Posterior cingulate gyrus (tissue), 11 donors: ENCODE data around the gene ABCB6.
A peak's percentile ranks its signal among the peaks of the same experiment; 100 is the strongest.
"Not testable (repeated sequence)": the region's sequence is repeated elsewhere in the genome, so short reads cannot be mapped to it uniquely, and the experiment has no call there.

Experiments
- DNase-seq, 10 donors: peaks; one replicate each; pipeline versions ENCODE4 v3.0.0 to v3.0.0-alpha.2; 2020 to 2021; ENCODE audit warnings: mixed read lengths in 3 of 10
- intact Hi-C: fragments of 100-400 bp; cut with DNase I; formaldehyde crosslinking; loops from one replicate; pipeline ENCODE4 v1.15.1; 2023

Gene ABCB6

DNA sequence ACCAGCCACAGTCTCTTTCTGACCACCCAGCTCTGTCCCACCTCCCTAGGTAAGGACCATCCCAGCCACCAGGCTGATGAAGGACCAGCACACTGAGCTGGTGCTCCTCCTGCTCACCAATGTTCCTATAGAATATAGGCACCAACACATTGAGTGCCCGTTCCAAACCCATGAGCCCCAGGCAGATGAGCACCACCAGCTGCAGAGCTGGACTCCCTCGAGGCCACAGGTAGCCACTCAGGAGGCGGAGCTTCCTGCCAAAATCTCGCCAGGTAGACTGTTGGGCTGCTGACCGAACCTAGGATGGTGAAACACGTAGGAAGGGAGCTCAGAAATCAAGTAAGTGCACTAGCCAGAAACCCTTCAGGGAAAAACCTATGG lies 2.2 kb downstream of the ABCB6 start:
- peak in 1 of 10 donors; percentile 56 for DNase-seq
- intact Hi-C loops, result no loop called here

DNA sequence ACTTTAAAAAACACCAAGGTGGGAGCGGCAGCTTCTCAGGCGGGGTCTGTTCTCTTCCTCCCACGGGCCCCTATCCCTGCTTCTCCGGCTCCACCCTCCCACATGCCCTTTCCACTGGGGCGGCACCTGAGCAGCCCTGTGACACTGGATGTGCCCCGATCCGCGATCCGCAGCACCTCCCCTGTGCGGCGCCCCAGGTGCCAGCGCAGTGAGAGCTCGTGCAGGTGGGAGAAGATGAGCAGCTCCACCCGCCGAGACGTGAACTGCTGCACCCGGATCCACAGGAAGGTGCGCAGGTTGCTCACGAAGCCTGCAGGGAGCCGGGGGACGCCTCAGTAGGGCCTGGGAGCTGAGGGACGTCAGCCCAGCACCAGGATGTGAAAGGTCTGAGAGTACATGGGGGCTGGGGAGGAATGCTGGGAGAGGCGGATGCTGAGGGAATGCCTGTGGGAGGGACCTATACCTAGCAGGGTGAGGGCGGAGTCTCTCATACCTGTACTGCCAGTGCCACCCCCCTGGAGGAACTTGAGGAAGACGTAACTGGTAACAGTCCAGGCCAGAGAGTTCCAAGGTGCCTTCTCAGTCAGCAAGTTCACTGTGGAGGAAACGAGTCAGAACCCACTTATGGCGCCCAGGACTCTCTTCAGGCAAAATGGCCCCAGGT lies 2.8 kb downstream of the ABCB6 start:
- peak in 1 of 10 donors; percentile 78 for DNase-seq
- intact Hi-C loops, result no loop called here

DNA sequence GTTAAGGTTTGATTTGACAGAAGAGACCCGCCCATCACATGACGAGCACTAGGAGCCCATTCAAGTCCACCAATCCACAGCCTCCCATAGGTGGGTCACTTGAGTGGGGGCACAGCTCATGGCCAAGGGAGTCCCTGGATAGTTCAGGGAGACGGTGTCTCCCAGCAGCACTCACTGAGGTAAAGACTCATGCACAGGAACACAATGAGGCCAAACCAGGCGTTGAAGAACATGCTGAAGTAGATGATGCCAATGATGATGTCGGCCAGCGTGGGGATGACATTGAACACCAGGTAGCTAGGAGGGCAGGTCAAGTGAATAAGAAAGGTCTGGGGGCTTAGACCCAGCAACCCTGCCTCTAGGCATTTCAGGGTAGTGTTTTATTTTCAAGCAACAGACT lies 4.0 kb downstream of the ABCB6 start:
- intact Hi-C loops, result no loop called here
- no peak for DNase-seq

DNA sequence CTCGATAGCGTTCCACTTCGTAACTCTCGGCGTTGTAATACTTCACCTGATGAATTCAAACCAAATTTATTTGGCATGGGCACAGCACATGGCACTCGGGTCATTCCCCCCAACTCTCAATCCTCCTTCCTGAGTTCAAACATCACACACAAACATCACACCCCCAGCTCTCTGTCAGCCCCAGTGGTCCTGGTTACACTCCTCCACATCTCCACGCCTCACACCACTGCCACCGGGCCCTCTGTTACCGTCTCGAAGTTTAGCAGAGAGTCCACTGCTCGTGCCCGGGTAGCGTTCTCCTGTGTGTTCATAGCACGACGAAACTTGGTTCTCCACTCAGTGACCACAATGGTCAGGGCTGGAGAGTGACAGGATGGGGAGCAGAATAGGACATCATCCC lies 4.6 kb downstream of the ABCB6 start:
- DNase-seq, result peak in 1 of 10 donors; percentile 73
- intact Hi-C loops, result no loop called here

DNA sequence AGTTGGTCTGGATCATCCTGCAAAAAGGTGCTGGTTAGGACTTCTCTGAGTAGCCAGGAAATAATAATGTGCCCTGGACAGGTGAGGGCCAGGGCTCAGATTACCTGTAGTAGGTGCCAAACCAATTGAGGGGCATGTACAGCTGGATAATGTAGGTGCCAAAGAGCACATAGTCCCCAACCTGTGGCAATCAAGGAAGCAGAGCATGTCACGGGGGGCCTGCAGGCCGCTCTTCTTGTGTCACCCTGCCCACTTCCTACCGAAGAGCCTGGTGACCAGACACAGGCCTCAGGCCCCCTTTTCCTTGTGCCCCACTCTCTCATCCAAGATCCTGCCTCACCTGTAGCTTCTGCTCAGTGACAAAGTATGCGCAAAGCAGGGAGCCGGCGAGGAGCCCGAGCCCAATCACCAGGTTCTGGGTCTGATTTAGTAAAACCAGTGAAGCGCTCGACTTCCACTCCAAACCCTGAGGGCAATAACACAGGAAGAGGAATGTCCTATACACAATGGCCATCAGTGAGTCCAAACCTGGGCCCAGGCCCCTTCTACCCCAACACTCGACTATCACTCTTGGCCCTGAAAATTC lies 5.2 kb downstream of the ABCB6 start:
- DNase-seq, result peak in 1 of 10 donors; percentile 38
- intact Hi-C loops, result no loop called here

DNA sequence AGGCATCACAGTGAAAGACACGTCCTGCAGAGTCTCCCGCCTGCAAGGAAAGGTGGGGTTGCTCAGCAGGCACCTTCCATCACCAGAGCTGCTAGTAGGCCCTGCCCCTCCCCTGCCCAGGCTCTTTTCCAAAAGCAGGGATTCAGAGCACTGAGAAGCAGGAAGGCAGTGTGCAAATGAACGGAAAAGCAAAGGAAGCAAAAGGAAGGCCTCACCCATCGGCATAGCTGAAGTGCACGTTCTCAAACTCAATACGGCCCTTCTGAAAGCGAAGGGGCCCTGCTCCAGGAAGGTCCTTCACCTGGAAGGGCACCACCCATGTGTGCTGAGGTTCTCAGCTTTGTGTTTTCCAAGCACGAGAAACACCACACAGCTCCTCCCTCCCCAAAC lies 5.7 kb downstream of the ABCB6 start:
- intact Hi-C loops, result no loop called here

DNA sequence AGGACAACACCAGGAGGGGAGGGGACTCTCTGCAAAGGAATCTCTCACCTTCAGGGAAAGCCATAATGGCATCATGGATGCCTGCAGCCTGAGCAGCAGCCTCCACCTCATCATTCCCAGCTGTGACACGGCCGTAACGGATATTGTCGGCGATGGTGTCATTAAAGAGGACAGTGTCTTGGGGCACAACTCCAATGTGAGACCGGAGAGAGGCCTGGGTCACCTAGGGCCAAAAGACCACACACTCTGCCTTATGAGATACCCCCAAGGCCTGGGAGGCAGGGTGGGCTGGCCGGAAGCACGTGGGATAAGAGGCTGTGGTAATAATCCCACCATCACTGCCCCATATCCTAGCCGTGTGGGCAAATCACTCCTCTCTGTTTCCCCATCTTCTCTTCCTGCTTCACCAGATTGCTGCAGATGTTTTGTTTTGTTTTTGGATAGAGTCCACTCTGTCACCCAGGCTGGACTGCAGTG lies 7.8 kb downstream of the ABCB6 start:
- intact Hi-C loops, result no loop called here

More for the DNA sequence above, 5.7 kb downstream of the ABCB6 start:
- DNase-seq, result no peak

DNA sequence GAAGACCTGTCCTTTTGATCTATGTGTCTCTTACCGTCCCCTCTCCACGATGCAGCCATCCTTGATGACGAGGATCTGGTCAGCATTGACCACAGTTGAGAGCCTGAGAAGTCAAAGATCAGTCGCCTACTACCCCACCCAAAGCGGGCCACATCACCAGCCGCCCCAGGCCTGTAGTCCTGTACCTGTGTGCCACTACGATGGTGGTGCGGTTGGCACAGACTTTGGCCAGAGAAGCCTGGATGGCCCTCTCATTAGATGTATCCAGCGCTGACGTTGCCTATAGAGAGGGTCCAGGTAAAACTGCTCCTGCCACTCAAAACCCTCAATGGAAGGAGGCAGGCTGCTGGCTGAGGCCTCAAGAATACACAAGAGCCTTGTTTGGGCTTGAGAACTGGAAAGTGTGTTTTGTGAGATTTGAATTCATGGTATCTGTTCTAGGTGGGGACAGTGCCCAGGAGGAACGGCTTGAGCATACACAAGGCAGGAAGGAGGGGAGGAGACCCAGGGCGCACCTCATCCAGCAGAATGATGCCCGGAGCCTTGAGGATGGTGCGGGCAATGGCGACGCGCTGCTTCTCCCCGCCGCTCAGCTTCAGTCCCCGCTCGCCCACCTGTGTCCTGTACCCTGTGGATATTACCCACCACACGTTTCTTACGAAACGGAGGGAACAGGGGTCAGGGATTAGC lies 8.4 kb downstream of the ABCB6 start:
- peak in 1 of 10 donors; percentile 83 for DNase-seq
- intact Hi-C loops, result no loop called here

More for the DNA sequence above, 7.8 kb downstream of the ABCB6 start:
- DNase-seq, result peak in 1 of 10 donors; percentile 56

DNA sequence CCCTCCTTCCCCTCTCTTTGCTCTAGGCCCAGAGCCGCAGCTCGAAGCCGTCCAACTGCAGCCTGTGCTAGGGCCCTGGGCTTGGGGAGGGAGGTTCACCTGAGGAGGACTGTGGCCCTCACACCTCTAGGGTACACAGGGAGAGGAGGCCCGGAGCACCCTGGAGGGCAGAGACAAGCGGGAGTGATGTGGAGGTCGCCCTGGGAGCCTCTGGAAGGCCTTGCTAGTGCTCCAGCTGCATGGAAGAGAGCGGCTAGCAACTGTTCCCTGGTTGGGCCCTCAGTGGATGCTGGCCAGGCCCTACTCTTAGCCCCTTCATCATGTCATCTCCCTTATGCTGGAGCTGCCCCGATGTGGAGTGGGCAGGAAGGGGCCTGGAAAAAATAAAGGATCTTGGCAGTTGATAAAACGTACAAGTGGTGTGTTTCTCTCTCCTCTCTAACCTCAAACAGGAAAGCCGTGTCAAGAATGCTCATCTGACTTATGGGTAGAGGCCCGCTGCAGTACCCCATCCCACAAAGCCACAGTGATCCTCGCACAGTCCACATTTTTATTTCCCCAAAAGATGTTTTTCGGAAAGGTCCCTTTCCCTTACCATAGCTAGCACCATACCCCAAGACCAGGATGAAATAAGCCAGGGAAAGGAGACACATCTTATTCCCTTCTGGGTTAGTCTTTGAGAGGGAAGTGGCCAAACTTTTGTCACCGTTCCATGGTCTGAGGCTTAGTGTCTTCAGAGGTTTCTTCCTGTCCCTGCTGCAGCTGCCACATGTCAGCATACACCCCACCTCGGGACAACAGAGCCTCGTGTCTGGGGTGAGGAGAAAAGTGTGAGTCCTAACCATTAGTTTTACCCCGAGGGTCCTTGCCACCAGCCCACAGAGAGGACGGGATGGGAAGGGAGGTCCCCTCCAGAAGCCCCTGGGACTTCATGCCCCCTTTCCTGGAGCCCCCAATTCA lies 9.2 kb downstream of the ABCB6 start:
- intact Hi-C loops, result no loop called here
- peak in 1 of 10 donors; percentile 36 for DNase-seq

DNA sequence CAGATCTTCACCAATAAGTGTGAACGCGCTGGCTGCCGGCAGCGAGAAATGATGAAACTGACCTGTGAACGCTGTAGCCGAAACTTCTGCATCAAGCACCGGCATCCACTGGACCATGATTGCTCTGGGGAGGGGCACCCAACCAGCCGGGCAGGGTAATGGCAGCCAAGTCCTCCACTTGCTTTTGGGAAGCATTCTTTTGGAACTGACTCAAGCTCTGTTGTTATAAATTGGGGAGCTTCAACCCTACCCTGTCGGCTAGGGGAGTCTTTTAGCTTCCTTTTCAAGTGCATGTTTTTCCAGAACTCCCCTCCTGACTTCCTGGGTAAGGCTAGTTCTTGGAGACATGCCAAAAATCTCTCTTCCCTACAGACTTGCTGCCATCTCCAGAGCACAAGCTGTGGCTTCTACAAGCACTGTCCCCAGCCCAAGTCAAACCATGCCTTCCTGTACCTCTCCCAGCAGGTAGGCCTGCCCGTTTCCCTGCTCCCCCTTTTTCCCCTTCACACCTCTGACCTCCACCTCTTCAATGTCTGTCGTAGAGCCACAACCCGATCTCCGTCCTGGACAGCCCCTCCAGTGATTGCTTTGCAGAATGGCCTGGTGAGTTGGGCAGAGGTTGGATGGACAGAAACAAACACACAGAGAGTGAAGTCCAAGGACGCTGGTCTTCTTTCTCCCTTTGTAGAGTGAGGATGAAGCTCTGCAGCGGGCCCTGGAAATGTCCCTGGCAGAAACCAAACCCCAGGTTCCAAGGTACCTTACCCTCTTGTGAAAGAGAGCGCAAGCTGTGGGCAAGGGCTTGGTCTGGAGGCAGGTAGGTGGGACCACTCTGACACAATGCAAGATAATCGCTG lies 10.6 kb downstream of the ABCB6 start:
- peak in 1 of 10 donors; percentile 86 for DNase-seq
- intact Hi-C loops, result loop anchor here (2.0 kb wide), 1 partner anchor 29 kb away; the partner anchor contains the start of gene RETREG2

DNA sequence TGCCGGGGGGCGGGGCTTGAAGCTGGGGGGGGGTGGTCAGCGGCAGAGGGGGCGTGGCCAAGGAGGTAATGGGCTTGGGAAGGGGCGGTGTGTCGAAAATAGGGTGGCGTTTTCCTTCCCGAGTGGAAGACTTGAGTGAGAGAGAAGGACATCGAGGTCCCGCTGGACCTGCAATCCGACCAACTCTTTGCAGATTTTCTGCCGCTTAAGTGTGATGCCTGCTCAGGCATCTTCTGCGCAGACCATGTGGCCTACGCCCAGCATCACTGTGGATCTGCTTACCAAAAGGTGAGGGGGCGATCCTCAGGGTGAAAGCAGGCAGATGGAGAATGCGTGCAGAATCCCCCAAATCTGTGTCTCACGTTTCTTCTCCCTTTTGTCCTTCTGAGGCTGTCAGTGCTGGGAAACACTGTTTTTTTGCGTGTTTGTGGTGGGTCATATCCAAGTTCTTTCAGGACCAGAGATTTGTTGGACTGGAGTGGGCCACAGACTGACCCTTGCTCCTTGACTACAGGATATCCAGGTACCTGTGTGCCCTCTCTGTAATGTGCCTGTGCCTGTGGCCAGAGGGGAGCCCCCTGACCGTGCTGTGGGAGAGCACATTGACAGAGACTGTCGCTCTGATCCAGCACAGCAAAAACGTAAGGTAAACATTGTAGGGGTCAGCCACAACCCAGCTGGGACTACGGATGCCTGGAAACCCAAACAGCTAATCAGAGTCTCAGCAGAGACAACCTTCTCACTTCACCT lies 11.4 kb downstream of the ABCB6 start:
- intact Hi-C loops, result loop anchor here (2.0 kb wide), 1 partner anchor 29 kb away; the partner anchor contains the start of gene RETREG2
- DNase-seq, result peak in 2 of 10 donors; percentile 77 to 87

DNA sequence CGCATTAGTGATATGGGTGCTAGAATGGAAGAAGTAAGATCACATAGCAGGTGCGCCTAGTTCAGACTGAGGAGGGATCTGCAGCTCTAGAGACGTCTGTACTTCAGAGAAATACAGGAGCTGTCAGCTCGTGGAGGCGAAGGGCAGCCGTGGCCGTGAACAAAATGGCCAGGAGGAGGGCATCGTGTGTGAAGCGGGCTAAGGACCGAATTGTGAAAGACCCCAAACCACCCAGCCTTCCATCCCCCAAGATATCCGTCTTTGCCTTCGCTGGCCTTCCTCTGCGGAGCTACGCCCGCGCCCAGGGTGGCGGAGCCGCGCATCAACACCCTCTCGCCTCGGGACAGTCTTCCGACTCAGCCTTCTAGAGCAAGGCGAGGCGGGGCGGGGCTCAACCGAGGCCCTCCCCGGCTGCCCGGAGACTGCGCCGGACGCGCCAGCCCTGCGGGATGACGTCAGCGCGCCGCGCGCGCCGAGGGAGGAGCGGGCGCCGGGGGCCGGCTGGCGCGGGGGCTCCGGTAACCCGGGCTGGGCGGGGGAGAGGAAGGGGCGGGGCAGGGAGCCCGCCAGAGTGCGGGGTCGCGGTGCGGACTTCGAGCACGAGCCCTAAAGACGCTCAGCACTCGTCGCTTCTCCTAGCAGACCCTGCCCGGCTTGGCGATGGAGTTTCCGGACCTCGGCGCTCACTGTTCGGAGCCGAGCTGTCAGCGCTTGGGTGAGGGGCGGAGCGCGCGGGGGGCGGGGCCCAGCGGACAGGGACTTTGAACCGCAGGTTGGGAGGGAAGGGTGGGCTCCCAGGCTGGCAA lies 12.2 kb downstream of the ABCB6 start, which contains the start of gene ZFAND2B:
TSS of gene ZFAND2B (plus strand) at position 455 of the 806 bp plus-strand sequence. CDS start at position 661, 206 bp downstream.
- intact Hi-C loops, result loop anchor here (2.0 kb wide), 1 partner anchor 28 kb away; the partner anchor contains the start of gene RETREG2
- DNase-seq, result peak; percentile 90 to 99 (median 95)

DNA sequence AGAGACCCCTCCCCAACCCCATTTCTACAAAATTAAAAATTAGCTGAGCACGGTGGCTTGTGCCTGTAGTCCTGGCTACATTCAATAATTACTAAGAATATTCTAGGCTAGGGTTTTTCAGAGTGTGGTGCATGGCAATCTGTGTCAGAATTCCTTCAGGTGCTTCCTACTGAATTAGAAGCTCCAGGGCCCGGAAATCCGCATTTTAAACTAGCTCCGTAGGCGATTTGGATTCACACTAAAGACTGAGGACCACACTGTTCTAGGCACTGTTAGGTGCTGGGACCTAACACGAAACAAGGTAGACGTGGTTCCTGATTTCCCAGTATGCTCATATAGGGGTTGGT lies 12.8 kb downstream of the ABCB6 start:
- intact Hi-C loops, result loop anchor here (2.0 kb wide), 1 partner anchor 27 kb away; the partner anchor contains the start of gene RETREG2
- no peak for DNase-seq

DNA sequence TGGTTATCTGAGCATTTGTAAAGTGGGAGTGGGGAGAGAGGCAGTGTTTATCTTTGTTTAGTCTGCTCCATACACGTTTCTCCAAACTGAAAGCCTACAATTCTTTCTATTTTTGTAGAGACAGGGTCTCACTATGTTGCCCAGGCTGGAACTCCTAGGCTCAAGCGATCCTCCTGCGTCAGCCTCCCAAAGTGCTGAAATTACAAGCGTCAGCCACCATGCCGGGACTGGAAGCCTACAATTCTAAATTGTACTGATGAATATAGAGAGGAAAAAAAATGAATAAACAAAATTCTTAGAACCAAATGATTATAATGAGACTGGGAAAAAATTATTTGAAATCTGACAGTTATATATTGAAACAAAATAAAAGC lies 13.6 kb downstream of the ABCB6 start:
- peak in 2 of 10 donors; percentile 43 to 50 for DNase-seq
- intact Hi-C loops, result no loop called here

DNA sequence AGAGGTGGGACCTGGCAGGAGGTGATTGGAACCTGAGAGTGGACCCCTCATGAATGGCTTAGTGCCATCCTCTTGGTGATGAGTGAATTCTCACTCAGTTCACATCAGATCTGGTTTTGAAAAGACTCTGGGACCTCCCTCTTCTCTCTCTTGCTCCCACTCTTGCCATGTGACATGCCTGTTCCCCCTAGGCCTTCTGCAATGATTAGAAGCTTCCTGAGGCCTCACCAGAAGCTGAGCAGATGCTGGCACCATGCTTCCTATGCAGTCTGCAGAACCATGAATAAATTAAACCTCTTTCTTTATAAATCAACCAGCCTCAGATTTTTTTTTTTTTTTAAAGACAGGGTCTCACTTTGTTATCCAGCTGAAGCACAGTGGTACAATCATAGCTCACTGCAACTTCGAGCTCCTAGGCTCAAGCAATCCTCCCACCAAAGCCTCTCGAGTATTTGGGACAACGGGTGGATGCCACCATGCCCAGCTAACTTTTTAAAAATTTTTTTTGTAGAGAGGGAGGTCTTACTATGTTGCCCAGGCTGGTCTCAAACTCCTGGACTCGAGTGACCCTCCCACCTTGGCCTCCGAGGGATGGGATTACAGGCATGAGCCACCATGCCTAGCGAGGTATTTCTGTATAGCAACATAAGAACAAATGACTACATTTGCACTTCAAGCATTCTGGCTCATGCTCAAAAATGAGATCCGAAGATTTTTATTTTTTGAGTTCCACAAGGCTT lies 14.2 kb downstream of the ABCB6 start:
- peak in 2 of 10 donors; percentile 5 for DNase-seq
- intact Hi-C loops, result no loop called here

DNA sequence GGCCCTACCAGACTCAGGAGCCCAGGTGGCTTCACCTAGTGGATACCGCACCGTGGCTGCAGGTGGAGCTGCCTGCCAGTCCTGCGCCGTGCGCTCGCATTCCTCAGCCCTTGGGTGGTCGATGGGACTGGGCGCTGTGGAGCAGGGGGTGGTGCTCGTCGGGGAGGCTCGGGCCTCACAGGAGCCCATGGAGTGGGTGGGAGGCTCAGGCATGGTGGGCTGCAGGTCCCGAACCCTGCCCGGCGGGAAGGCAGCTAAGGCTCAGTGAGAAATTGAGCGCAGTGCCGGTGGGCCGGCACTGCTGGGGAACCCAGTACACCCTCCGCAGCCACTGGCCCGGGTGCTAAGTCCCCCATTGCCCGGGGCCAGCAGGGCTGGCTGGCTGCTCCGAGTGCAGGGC lies 17.4 kb downstream of the ABCB6 start:
- intact Hi-C loops, DNase-seq: not testable (repeated sequence)
